A549 (cell line): ENCODE measurements around the gene RNF114. TPM values are rescaled to one million over a fixed set of nuclear protein-coding genes. Genes with fewer than 3 reads are reported as not detected.
A peak's percentile ranks its signal among the peaks of the same experiment; 100 is the strongest.

Source experiments
- ATAC-seq, 2 experiments: fragments of 200-7000 bp in 1 of 2; fragments of >200 bp in 1 of 2; cut with Nextera tagmentation in 1 of 2; cut with Tn5 transposase in 1 of 2; 3 replicates each; pipeline versions ENCODE4 v1.8.0 to v1.9.1; 2018 to 2020; ENCODE audit warnings: mild to moderate bottlenecking in 1 of 2, moderate library complexity in 1 of 2
- CTCF ChIA-PET: fragments of 300-600 bp; sonication (Branson Sonifier 250); formaldehyde crosslinking; extraction: SDS; loops from one replicate; lab custom pipeline; 2021; ENCODE audit warnings: antibody characterized with exemption, inconsistent platforms; lab: Yijun Ruan, JAX
- POLR2A ChIA-PET: fragments of 350-600 bp; formaldehyde crosslinking; extraction: SDS; loops from one replicate; lab custom pipeline; 2021; ENCODE audit warnings: antibody characterized with exemption, inconsistent platforms; lab: Yijun Ruan, JAX
- DNase-seq, 2 experiments: peaks; one replicate each; pipeline versions ENCODE4 v3.0.0 to v3.0.0-alpha.2; 2011 to 2016; ENCODE audit warnings: low read depth in 1 of 2, low spot score in 1 of 2
- FAIRE-seq: peaks from 2 replicates; lab custom pipeline; 2011; peaks lifted over from hg19 to GRCh38; lab: Jason Lieb, UNC
- H3K27ac ChIP-seq, 2 experiments: fragments of >200 bp; sonication (Bioruptor Twin); formaldehyde crosslinking; 3 replicates each; pipeline ENCODE4 v1.5.1; 2016 to 2017
- H3K4me1 ChIP-seq: fragments of >200 bp; sonication (Bioruptor Twin); formaldehyde crosslinking; 3 replicates; pipeline ENCODE4 v1.6.1; 2016
- H3K4me2 ChIP-seq: fragments of >200 bp; sonication (Bioruptor Twin); formaldehyde crosslinking; 3 replicates; pipeline ENCODE4 v1.6.1; 2016
- H3K4me3 ChIP-seq: fragments of >200 bp; sonication (Bioruptor Twin); formaldehyde crosslinking; 3 replicates; pipeline ENCODE4 v1.5.1; 2016
- H3K9me3 ChIP-seq: fragments of >200 bp; sonication (Bioruptor Twin); formaldehyde crosslinking; 3 replicates; pipeline ENCODE4 v1.6.1; 2016
- BHLHE40 ChIP-seq: IDR thresholded peaks from 2 replicates; pipeline ENCODE4 v1.6.1; 2012; ENCODE audit warnings: low read depth, low read length, inconsistent platforms
- CBX2 ChIP-seq: fragments of 200-600 bp; sonication (generic); IDR thresholded peaks from 2 replicates; pipeline ENCODE4 v1.6.1; 2016; ENCODE audit warnings: low read depth, mild to moderate bottlenecking, borderline replicate concordance
- CEBPB ChIP-seq, 2 experiments: fragments of >200 bp in 1 of 2; sonication (Bioruptor Twin) in 1 of 2; formaldehyde crosslinking in 1 of 2; IDR thresholded peaks; 2 replicates each; pipeline ENCODE4 v1.6.1; 2012 to 2016
- CHD2 ChIP-seq: fragments of 150-350 bp; IDR thresholded peaks from 2 replicates; pipeline ENCODE4 v1.6.1; 2014; ENCODE audit warnings: low read length; ENCODE audit not compliant: partially characterized antibody
- GATA3 ChIP-seq: IDR thresholded peaks from 2 replicates; pipeline ENCODE4 v1.6.1; 2012; ENCODE audit warnings: borderline replicate concordance
- HEYL ChIP-seq: fragments of 250-450 bp; sonication (Bioruptor Pico); IDR thresholded peaks from 2 replicates; pipeline ENCODE4 v1.8.0; 2021; ENCODE audit warnings: mild to moderate bottlenecking, moderate library complexity
- HOXA7 ChIP-seq: fragments of 250-450 bp; sonication (Bioruptor Pico); IDR thresholded peaks from 2 replicates; pipeline ENCODE4 v1.5.0; 2020; ENCODE audit warnings: mild to moderate bottlenecking, moderate library complexity
- HOXB5 ChIP-seq: fragments of 250-450 bp; sonication (Bioruptor Pico); IDR thresholded peaks from 2 replicates; pipeline ENCODE4 v1.5.0; 2020; ENCODE audit warnings: mild to moderate bottlenecking, moderate library complexity
- MAFK ChIP-seq: fragments of 450-650 bp; IDR thresholded peaks from 2 replicates; pipeline ENCODE4 v1.6.1; 2014; ENCODE audit not compliant: partially characterized antibody
- MAZ ChIP-seq: fragments of 150-350 bp; IDR thresholded peaks from 2 replicates; pipeline ENCODE4 v1.6.1; 2014; ENCODE audit warnings: antibody characterized with exemption, low read depth, low read length, borderline replicate concordance
- MYC ChIP-seq: IDR thresholded peaks from 2 replicates; pipeline ENCODE4 v1.6.1; 2012; ENCODE audit warnings: mild to moderate bottlenecking, inconsistent platforms, low read length, improper control_type of control experiment, borderline replicate concordance
- NPAS2 ChIP-seq: fragments of 250-450 bp; sonication (Bioruptor Pico); IDR thresholded peaks from 2 replicates; pipeline ENCODE4 v1.8.0; 2022; ENCODE audit warnings: mild to moderate bottlenecking, moderate library complexity, borderline replicate concordance
- PHF8 ChIP-seq: fragments of 200-600 bp; sonication (generic); IDR thresholded peaks from 2 replicates; pipeline ENCODE4 v1.6.1; 2016; ENCODE audit warnings: low read depth, mild to moderate bottlenecking, antibody characterized with exemption, moderate library complexity, borderline replicate concordance
- POLR2AphosphoS2 ChIP-seq: conservative IDR thresholded peaks from 2 replicates; pipeline ENCODE4 v1.6.1; 2012; ENCODE audit warnings: low read length, improper control_type of control experiment, inconsistent platforms
- RAD21 ChIP-seq, 2 experiments: fragments of >200 bp in 1 of 2; sonication (Bioruptor Twin) in 1 of 2; formaldehyde crosslinking in 1 of 2; IDR thresholded peaks in 1 of 2; conservative IDR thresholded peaks in 1 of 2; 2 replicates in 1 of 2; 3 replicates in 1 of 2; pipeline ENCODE4 v1.6.1; 2012 to 2018; ENCODE audit warnings: inconsistent platforms in 1 of 2
- SMC3 ChIP-seq: fragments of >200 bp; sonication (Bioruptor Twin); formaldehyde crosslinking; IDR thresholded peaks from 3 replicates; pipeline ENCODE4 v1.6.1; 2018; ENCODE audit warnings: inconsistent platforms
- TFCP2L1 ChIP-seq: fragments of 250-450 bp; sonication (Bioruptor Pico); IDR thresholded peaks from 2 replicates; pipeline ENCODE4 v1.5.0; 2021; ENCODE audit warnings: mild to moderate bottlenecking
- WGBS: methylation state at CpG from one replicate; pipeline ENCODE4 v1.1.6; 2017; ENCODE audit errors: missing lambda C conversion rate; 5-methylcytosine and 5-hydroxymethylcytosine counted together
- polyA plus RNA-seq, 4 experiments: library from polyadenylated mRNA; depleted of rRNA in 3 of 4; stranded (reverse); fragments of >200 nt; fragmentation: RNase III in 1 of 4; extraction: RNeasy Plus Mini Kit Qiagen cat#74134 plus additional on column Dnase treatment in 1 of 4; gene quantifications; 2 replicates in 3 of 4; 3 replicates in 1 of 4; pipeline ENCODE4 v1.2.3, GENCODE V29; 2011 to 2017
- TF ChIP-seq, protein P1 (sequence below): fragments of >200 bp; sonication (Bioruptor Twin); formaldehyde crosslinking; IDR thresholded peaks from 3 replicates; pipeline ENCODE4 v1.5.1; 2016
- TF ChIP-seq, protein P2 (sequence below): fragments of 200-600 bp; sonication (generic); IDR thresholded peaks from 2 replicates; pipeline ENCODE4 v1.6.1; 2016; ENCODE audit warnings: antibody characterized with exemption, mild to moderate bottlenecking, moderate library complexity
- TF ChIP-seq, protein P3 (sequence below): fragments of 450-650 bp; IDR thresholded peaks from 2 replicates; pipeline ENCODE4 v1.6.1; 2014; ENCODE audit warnings: antibody characterized with exemption
- TF ChIP-seq, protein P4 (sequence below): fragments of >200 bp; sonication (Bioruptor Twin); formaldehyde crosslinking; IDR thresholded peaks from 2 replicates; pipeline ENCODE4 v1.6.1; 2016
- TF ChIP-seq, protein P5 (sequence below): IDR thresholded peaks from 2 replicates; pipeline ENCODE4 v1.6.1; 2012

RNF114 gene
- polyA plus RNA-seq, 2 of the 4 experiments (the other 2 are of a cell fraction): 43.1 to 44.8 TPM

DNA sequence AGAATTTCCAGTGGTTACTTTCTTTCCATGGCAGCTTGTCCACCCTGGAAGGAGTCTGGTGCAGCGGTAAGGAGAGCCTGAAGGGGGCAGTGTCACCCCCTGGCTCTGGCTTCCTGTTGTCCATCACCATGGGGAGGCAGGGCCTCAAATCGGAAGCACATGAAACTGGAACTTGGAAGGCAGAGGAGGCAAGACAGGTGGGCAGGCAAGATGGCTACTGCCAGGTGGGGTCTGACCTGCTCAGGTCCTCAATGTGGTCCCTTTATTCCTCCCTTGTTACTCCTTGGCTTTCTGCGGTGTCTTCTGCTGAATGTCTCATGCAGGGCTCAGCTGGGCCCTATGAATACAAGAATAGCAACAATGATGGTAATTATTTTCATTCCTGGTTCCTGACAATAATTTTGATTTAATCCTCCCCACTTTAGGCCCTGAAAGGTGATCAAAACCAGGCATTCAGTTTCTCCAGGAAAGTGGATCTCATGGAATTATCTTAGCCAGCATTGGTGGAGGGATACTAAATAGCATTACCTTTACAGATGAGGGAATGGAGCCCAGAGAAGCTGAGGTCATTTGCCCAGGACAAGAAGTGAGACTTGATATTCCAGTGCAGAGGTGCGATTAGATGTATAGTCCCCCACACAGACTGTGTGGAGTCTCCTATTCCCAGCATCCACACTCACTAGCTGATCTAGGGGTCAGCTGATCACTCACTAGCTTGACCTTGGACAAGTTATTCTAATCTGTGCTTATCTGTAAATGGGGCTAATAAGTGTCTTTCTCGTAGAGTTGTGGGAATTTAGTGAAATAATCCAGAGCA is 29.0 kb downstream of the RNF114 start:
- Histone ChIP-seq H3K4me3 (no peak overlapping the region), H3K27ac (no peak overlapping the region; a peak in 1 of 6 replicates), H3K4me1 (peaks cover 25% of the 10 kb centered on the region), H3K9me3 (no peaks in the 10 kb centered on the region), H3K4me2 (no peak overlapping the region)
- DNase-seq (peak; percentile 78 to 85), FAIRE-seq (no peak), ATAC-seq (peak; percentile 94 to 95)
- CTCF ChIA-PET: interaction anchor here (0.5 to 11.4 kb wide), 21 partner anchors 8 to 213 kb away, joined by 3 to 90 read pairs (median 4); partner anchors contain the start of gene RNF114
- WGBS: 69% methylated on average over 5 of the region's 5 CpGs
- POLR2A ChIA-PET: no interaction called here
- TF ChIP-seq SMC3 (peak; percentile 18; the same call in 1 of the 3 replicates), POLR2AphosphoS2 (no peak), RAD21 (conservative IDR thresholded peaks at IDR 0.05 in 1 of 2, IDR thresholded peaks at IDR 0.05 in 1 of 2) (peak; percentile 34 to 47; a peak in 4 of 5 replicates), MYC (no peak)
- TF ChIP-seq, protein P1, sequence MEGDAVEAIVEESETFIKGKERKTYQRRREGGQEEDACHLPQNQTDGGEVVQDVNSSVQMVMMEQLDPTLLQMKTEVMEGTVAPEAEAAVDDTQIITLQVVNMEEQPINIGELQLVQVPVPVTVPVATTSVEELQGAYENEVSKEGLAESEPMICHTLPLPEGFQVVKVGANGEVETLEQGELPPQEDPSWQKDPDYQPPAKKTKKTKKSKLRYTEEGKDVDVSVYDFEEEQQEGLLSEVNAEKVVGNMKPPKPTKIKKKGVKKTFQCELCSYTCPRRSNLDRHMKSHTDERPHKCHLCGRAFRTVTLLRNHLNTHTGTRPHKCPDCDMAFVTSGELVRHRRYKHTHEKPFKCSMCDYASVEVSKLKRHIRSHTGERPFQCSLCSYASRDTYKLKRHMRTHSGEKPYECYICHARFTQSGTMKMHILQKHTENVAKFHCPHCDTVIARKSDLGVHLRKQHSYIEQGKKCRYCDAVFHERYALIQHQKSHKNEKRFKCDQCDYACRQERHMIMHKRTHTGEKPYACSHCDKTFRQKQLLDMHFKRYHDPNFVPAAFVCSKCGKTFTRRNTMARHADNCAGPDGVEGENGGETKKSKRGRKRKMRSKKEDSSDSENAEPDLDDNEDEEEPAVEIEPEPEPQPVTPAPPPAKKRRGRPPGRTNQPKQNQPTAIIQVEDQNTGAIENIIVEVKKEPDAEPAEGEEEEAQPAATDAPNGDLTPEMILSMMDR: peak; percentile 55

DNA sequence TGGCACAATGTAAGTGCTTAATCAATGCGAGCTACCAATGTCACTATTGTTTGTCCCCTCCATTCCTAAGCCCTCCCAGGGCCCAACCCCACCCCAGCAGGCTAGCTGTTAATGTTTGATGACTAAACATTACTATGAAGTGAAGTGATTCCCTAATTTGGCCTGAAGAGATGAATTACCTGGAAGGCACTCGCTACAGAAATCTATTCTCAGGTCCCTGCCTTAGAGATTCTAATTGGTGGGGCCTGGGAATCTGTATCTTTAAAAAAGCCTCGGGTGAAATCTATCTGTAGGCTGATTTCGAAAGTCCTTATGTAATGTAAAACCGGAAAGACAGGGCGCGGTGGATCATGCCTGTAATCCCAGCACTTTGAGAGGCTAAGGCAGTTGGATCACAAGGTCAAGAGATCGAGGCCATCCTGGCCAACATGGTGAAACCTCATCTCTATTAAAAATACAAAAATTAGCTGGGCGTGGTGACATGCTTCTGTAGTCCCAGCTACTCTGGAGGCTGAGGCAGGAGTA is 29.6 kb downstream of the RNF114 start:
- H3K4me2 ChIP-seq: no peak overlapping the region
- H3K9me3 ChIP-seq: no peaks in the 10 kb centered on the region
- ATAC-seq (no peak), DNase-seq (no peak)
- no peak overlapping the region for H3K4me3 ChIP-seq
- no peak overlapping the region for H3K27ac ChIP-seq
- no peak for TF ChIP-seq HEYL (CRISPR knock-in tag)
- TF ChIP-seq MAFK: no peak
- no peak for TF ChIP-seq BHLHE40
- TF ChIP-seq, protein P2, sequence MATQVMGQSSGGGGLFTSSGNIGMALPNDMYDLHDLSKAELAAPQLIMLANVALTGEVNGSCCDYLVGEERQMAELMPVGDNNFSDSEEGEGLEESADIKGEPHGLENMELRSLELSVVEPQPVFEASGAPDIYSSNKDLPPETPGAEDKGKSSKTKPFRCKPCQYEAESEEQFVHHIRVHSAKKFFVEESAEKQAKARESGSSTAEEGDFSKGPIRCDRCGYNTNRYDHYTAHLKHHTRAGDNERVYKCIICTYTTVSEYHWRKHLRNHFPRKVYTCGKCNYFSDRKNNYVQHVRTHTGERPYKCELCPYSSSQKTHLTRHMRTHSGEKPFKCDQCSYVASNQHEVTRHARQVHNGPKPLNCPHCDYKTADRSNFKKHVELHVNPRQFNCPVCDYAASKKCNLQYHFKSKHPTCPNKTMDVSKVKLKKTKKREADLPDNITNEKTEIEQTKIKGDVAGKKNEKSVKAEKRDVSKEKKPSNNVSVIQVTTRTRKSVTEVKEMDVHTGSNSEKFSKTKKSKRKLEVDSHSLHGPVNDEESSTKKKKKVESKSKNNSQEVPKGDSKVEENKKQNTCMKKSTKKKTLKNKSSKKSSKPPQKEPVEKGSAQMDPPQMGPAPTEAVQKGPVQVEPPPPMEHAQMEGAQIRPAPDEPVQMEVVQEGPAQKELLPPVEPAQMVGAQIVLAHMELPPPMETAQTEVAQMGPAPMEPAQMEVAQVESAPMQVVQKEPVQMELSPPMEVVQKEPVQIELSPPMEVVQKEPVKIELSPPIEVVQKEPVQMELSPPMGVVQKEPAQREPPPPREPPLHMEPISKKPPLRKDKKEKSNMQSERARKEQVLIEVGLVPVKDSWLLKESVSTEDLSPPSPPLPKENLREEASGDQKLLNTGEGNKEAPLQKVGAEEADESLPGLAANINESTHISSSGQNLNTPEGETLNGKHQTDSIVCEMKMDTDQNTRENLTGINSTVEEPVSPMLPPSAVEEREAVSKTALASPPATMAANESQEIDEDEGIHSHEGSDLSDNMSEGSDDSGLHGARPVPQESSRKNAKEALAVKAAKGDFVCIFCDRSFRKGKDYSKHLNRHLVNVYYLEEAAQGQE: no peak
- TF ChIP-seq TFCP2L1 (CRISPR knock-in tag): no peak
- TF ChIP-seq HOXA7 (CRISPR knock-in tag): no peak
- no peak for TF ChIP-seq CHD2
- TF ChIP-seq HOXB5 (CRISPR knock-in tag): no peak
- TF ChIP-seq, protein P3, sequence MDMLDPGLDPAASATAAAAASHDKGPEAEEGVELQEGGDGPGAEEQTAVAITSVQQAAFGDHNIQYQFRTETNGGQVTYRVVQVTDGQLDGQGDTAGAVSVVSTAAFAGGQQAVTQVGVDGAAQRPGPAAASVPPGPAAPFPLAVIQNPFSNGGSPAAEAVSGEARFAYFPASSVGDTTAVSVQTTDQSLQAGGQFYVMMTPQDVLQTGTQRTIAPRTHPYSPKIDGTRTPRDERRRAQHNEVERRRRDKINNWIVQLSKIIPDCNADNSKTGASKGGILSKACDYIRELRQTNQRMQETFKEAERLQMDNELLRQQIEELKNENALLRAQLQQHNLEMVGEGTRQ: no peak
- no peak for TF ChIP-seq NPAS2 (CRISPR knock-in tag)
- TF ChIP-seq, protein P4, sequence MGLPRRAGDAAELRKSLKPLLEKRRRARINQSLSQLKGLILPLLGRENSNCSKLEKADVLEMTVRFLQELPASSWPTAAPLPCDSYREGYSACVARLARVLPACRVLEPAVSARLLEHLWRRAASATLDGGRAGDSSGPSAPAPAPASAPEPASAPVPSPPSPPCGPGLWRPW: no peak
- no peak for TF ChIP-seq MAZ
- TF ChIP-seq CEBPB (IDR thresholded peaks at IDR 0.05): no peak
- TF ChIP-seq PHF8: no peak
- TF ChIP-seq, protein P5, sequence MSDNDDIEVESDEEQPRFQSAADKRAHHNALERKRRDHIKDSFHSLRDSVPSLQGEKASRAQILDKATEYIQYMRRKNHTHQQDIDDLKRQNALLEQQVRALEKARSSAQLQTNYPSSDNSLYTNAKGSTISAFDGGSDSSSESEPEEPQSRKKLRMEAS: no peak
- TF ChIP-seq CBX2: no peak
- no peak for TF ChIP-seq GATA3
- TF ChIP-seq, all 56 proteins: peak for 0
- peaks cover 25% of the 10 kb centered on the region for H3K4me1 ChIP-seq
- 65% methylated on average over 9 of the region's 9 CpGs for WGBS
- no peak for FAIRE-seq
- POLR2A ChIA-PET: no interaction called here
- CTCF ChIA-PET: interaction anchor here (0.5 to 11.4 kb wide), 12 partner anchors 9 to 212 kb away, joined by 3 to 90 read pairs (median 5); no protein-coding TSS in a partner anchor
